Keratinocyte (primary cell): ENCODE measurements around the gene SNAPC4. TPM values are rescaled to one million over a fixed set of nuclear protein-coding genes. Genes with fewer than 3 reads are reported as not detected.
A peak's percentile ranks its signal among the peaks of the same experiment; 100 is the strongest.

Experiments used
- DNase-seq: peaks from one replicate; pipeline ENCODE4 v3.0.0-alpha.2; 2011; ENCODE audit warnings: low read depth, missing footprints, low spot score
- FAIRE-seq: peaks from 2 replicates; lab custom pipeline; 2011; peaks lifted over from hg19 to GRCh38; lab: Jason Lieb, UNC
- H2AFZ ChIP-seq: 2 replicates; pipeline ENCODE4 v1.6.0; 2012; ENCODE audit warnings: low read length, control low read depth, inconsistent platforms; ENCODE audit not compliant: control insufficient read depth
- H3K27ac ChIP-seq: 2 replicates; pipeline ENCODE4 v1.5.1; 2011; ENCODE audit warnings: low read length; ENCODE audit not compliant: control insufficient read depth, insufficient read depth
- H3K27me3 ChIP-seq: 3 replicates; pipeline ENCODE4 v1.6.0; 2011; ENCODE audit warnings: low read length; ENCODE audit not compliant: control insufficient read depth, insufficient read depth; ENCODE audit errors: extremely low read depth
- H3K36me3 ChIP-seq, 2 experiments: 2 replicates in 1 of 2; 3 replicates in 1 of 2; pipeline ENCODE4 v1.5.1; 2011; ENCODE audit warnings: low read length in 2 of 2, mild to moderate bottlenecking in 1 of 2; ENCODE audit not compliant: control insufficient read depth in 2 of 2, insufficient read depth in 2 of 2; ENCODE audit errors: extremely low read depth in 1 of 2
- H3K4me1 ChIP-seq: 3 replicates; pipeline ENCODE4 v1.5.1; 2011; ENCODE audit warnings: low read length; ENCODE audit not compliant: control insufficient read depth, insufficient read depth; ENCODE audit errors: extremely low read depth
- H3K4me2 ChIP-seq: 3 replicates; pipeline ENCODE4 v1.6.0; 2011; ENCODE audit warnings: low read depth, low read length; ENCODE audit not compliant: control insufficient read depth, insufficient read depth; ENCODE audit errors: extremely low read depth
- H3K4me3 ChIP-seq, 3 experiments: fragments of 200-600 bp in 1 of 3; sonication (generic) in 1 of 3; 2 replicates in 2 of 3; 3 replicates in 1 of 3; pipeline ENCODE4 v1.5.1; 2011 to 2016; ENCODE audit warnings: low read length in 3 of 3, mild to moderate bottlenecking in 3 of 3, control low read depth in 2 of 3, inconsistent platforms in 1 of 3, low read depth in 1 of 3, mixed read lengths in 1 of 3, mixed run types in 1 of 3, moderate library complexity in 1 of 3; ENCODE audit not compliant: control insufficient read depth in 2 of 3, insufficient read depth in 2 of 3; ENCODE audit errors: extremely low read depth in 1 of 3
- H3K79me2 ChIP-seq: 2 replicates; pipeline ENCODE4 v1.6.0; 2012; ENCODE audit warnings: low read length; ENCODE audit not compliant: control insufficient read depth, insufficient read depth
- H3K9ac ChIP-seq: 3 replicates; pipeline ENCODE4 v1.6.0; 2011; ENCODE audit warnings: low read length; ENCODE audit not compliant: control insufficient read depth, insufficient read depth; ENCODE audit errors: extremely low read depth
- H3K9me1 ChIP-seq: 3 replicates; pipeline ENCODE4 v1.6.0; 2011; ENCODE audit warnings: low read length; ENCODE audit not compliant: control insufficient read depth, insufficient read depth; ENCODE audit errors: extremely low read depth
- H3K9me3 ChIP-seq: 2 replicates; pipeline ENCODE4 v1.5.1; 2012; ENCODE audit warnings: low read depth, low read length; ENCODE audit not compliant: control insufficient read depth
- H4K20me1 ChIP-seq: 3 replicates; pipeline ENCODE4 v1.6.0; 2011; ENCODE audit warnings: low read length; ENCODE audit not compliant: control insufficient read depth, insufficient read depth; ENCODE audit errors: extremely low read depth
- EZH2 ChIP-seq: IDR thresholded peaks from one replicate; pipeline ENCODE4 v1.6.1; 2012; ENCODE audit warnings: inconsistent platforms, mild to moderate bottlenecking, low read length, moderate library complexity
- dilution Hi-C: fragments of 300-500 bp; cut with MboI; formaldehyde crosslinking; loops from one replicate; pipeline ENCODE4 v1.7.0; 2020; ENCODE audit warnings: low sequenced_read_pairs; ENCODE audit not compliant: extremely low pct_ligation_motif_present
- polyA plus RNA-seq, 5 experiments: library from polyadenylated mRNA; depleted of rRNA in 3 of 5; stranded (reverse) in 3 of 5; stranded (forward) in 1 of 5; unstranded in 1 of 5; fragments of >200 nt; gene quantifications; 1 replicate in 1 of 5; 2 replicates in 3 of 5; 3 replicates in 1 of 5; pipeline versions ENCODE4 v1.2.1 to v1.2.3, GENCODE V29; 2011 to 2012; ENCODE audit warnings: missing spikeins in 2 of 5, low read depth in 1 of 5, low replicate concordance in 1 of 5
- TF ChIP-seq, protein P1 (sequence below), 3 experiments: IDR thresholded peaks in 1 of 3; conservative IDR thresholded peaks in 1 of 3; optimal IDR thresholded peaks in 1 of 3; 2 replicates in 2 of 3; 3 replicates in 1 of 3; pipeline versions ENCODE3 to v1.5.1; 2011; ENCODE audit warnings: low read length in 3 of 3, mild to moderate bottlenecking in 3 of 3, moderate library complexity in 2 of 3, control low read depth in 1 of 3, inconsistent platforms in 1 of 3; ENCODE audit not compliant: insufficient read depth in 2 of 3; ENCODE audit errors: extremely low read depth in 1 of 3

SNAPC4 gene
- polyA plus RNA-seq, 1 donor (not counting 4 experiments of a cell fraction or from before 2014, with no cell fraction given): 3.6 TPM

GRCh38 chr9:136363949-136364748, 35.8 kb downstream of the SNAPC4 start:
- Histone ChIP-seq H3K27ac (no peak overlapping the region), H3K9me1 (no peaks in the 10 kb centered on the region), H3K36me3 (peaks cover 0 to 3% of the 10 kb centered on the region in 2 experiments), H3K27me3 (no peaks in the 10 kb centered on the region), H3K4me3 (peak overlapping the region; percentile 18 to 55 (median 53)), H3K9me3 (no peaks in the 10 kb centered on the region), H4K20me1 (no peaks in the 10 kb centered on the region), H3K9ac (no peak overlapping the region), H3K4me2 (peak overlapping the region; percentile 79), H2AFZ (no peak overlapping the region), H3K4me1 (peaks cover 12% of the 10 kb centered on the region), H3K79me2 (no peaks in the 10 kb centered on the region)
- no peak for TF ChIP-seq EZH2
- TF ChIP-seq, protein P1, sequence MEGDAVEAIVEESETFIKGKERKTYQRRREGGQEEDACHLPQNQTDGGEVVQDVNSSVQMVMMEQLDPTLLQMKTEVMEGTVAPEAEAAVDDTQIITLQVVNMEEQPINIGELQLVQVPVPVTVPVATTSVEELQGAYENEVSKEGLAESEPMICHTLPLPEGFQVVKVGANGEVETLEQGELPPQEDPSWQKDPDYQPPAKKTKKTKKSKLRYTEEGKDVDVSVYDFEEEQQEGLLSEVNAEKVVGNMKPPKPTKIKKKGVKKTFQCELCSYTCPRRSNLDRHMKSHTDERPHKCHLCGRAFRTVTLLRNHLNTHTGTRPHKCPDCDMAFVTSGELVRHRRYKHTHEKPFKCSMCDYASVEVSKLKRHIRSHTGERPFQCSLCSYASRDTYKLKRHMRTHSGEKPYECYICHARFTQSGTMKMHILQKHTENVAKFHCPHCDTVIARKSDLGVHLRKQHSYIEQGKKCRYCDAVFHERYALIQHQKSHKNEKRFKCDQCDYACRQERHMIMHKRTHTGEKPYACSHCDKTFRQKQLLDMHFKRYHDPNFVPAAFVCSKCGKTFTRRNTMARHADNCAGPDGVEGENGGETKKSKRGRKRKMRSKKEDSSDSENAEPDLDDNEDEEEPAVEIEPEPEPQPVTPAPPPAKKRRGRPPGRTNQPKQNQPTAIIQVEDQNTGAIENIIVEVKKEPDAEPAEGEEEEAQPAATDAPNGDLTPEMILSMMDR (optimal IDR thresholded peaks at IDR 0.05 in 1 of 3, IDR thresholded peaks at IDR 0.05 in 1 of 3, conservative IDR thresholded peaks at IDR 0.05 in 1 of 3; ENCODE audit: extremely low read depth in 1 of 3, insufficient read depth in 2 of 3, low read length in 3 of 3): no peak
- dilution Hi-C loops: no loop called here
- no peak for FAIRE-seq
- no peak for DNase-seq

- peak within 1 kb of the TSS; percentile 55 to 75 (median 71) for H3K4me3 ChIP-seq
- H3K36me3 ChIP-seq: peaks cover 0 to 3% of the 10 kb centered on the region in 2 experiments
- H3K27ac ChIP-seq: peak within 1 kb of the TSS; percentile 70
- DNase-seq: peak; percentile 81
- no peaks in the 10 kb centered on the region for H3K9me1 ChIP-seq
- H3K9me3 ChIP-seq: no peaks in the 10 kb centered on the region
- no peaks in the 10 kb centered on the region for H3K79me2 ChIP-seq
- H2AFZ ChIP-seq: peak within 1 kb of the TSS; percentile 8
- TF ChIP-seq EZH2: no peak
- TF ChIP-seq, protein P1 (optimal IDR thresholded peaks at IDR 0.05 in 1 of 3, IDR thresholded peaks at IDR 0.05 in 1 of 3, conservative IDR thresholded peaks at IDR 0.05 in 1 of 3; ENCODE audit: extremely low read depth in 1 of 3, insufficient read depth in 2 of 3, low read length in 3 of 3): peak; percentile 57 to 93 (median 86)
- peak within 1 kb of the TSS; percentile 90 for H3K9ac ChIP-seq
- H3K4me1 ChIP-seq: peaks cover 12% of the 10 kb centered on the region
- no peaks in the 10 kb centered on the region for H3K27me3 ChIP-seq
- no peaks in the 10 kb centered on the region for H4K20me1 ChIP-seq
- peak within 1 kb of the TSS; percentile 79 for H3K4me2 ChIP-seq
- peak; percentile 51 for FAIRE-seq
- dilution Hi-C loops: no loop called here
Measured at GRCh38 chr9:136363106-136363948, 36.6 kb downstream of the SNAPC4 start, which contains the start of gene DNLZ. TSS of gene DNLZ (minus strand) at chr9:136363744. CDS start at chr9:136363714, 30 bp downstream.
